A673 (cell line): ENCODE results near the gene EPHX1.
"Not testable (repeated sequence)": the region's sequence is repeated elsewhere in the genome, so short reads cannot be mapped to it uniquely, and the experiment has no call there.

ENCODE experiments used
- EZH2 ChIP-seq: fragments of 200-600 bp; sonication (generic); IDR thresholded peaks from 2 replicates; pipeline ENCODE4 v1.6.1; 2017; ENCODE audit warnings: borderline replicate concordance, low read depth, mild to moderate bottlenecking, mixed read lengths, antibody characterized with exemption, low read length; ENCODE audit not compliant: poor library complexity, severe bottlenecking
- TF ChIP-seq, protein P1 (sequence below): fragments of 300-800, 200-600 bp; sonication (generic); conservative IDR thresholded peaks from 2 replicates; pipeline ENCODE4 v1.5.1; 2017; ENCODE audit warnings: low read depth, mild to moderate bottlenecking, antibody characterized with exemption, low read length, moderate library complexity, mixed read lengths

- TF ChIP-seq, protein P1, sequence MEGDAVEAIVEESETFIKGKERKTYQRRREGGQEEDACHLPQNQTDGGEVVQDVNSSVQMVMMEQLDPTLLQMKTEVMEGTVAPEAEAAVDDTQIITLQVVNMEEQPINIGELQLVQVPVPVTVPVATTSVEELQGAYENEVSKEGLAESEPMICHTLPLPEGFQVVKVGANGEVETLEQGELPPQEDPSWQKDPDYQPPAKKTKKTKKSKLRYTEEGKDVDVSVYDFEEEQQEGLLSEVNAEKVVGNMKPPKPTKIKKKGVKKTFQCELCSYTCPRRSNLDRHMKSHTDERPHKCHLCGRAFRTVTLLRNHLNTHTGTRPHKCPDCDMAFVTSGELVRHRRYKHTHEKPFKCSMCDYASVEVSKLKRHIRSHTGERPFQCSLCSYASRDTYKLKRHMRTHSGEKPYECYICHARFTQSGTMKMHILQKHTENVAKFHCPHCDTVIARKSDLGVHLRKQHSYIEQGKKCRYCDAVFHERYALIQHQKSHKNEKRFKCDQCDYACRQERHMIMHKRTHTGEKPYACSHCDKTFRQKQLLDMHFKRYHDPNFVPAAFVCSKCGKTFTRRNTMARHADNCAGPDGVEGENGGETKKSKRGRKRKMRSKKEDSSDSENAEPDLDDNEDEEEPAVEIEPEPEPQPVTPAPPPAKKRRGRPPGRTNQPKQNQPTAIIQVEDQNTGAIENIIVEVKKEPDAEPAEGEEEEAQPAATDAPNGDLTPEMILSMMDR, result not testable (repeated sequence)
- TF ChIP-seq EZH2, result not testable (repeated sequence)
Measured at GRCh38 chr1:225815090-225815489, 5.2 kb downstream of the EPHX1 start.
